Activated T-helper 1 cell treated with anti-CD3 and anti-CD28 coated beads, Interleukin-12 subunit alpha, Interleukin-12 subunit beta, Interleukin-2, Interleukin-4 antibody, amounts not matched to agents 30 ng/mL and 10 ng/mL and 1 ng/mL, durations not matched to agents 14 hours and 24 hours and 36 hours (primary cell): ENCODE measurements around the gene CMTM6. TPM values are rescaled to one million over a fixed set of nuclear protein-coding genes. Genes with fewer than 3 reads are reported as not detected.
A peak's percentile ranks its signal among the peaks of the same experiment; 100 is the strongest.
"Not testable (repeated sequence)": the region's sequence is repeated elsewhere in the genome, so short reads cannot be mapped to it uniquely, and the experiment has no call there.

ENCODE experiments used
- DNase-seq: peaks from one replicate; pipeline ENCODE4 v3.0.0; 2021; ENCODE audit warnings: low spot score
- H3K27ac Mint-ChIP-seq: one replicate; pipeline ENCODE4 v1.8.0; 2021; ENCODE audit warnings: mild to moderate bottlenecking, mixed read lengths
- H3K27me3 Mint-ChIP-seq: one replicate; pipeline ENCODE4 v1.8.0; 2022; ENCODE audit warnings: mild to moderate bottlenecking, moderate library complexity, mixed read lengths; ENCODE audit not compliant: insufficient read depth
- H3K36me3 Mint-ChIP-seq: one replicate; pipeline ENCODE4 v1.8.0; 2021; ENCODE audit warnings: low read depth, mixed read lengths
- H3K4me1 Mint-ChIP-seq: one replicate; pipeline ENCODE4 v1.8.0; 2021; ENCODE audit warnings: low read depth, mixed read lengths
- H3K4me3 Mint-ChIP-seq: one replicate; pipeline ENCODE4 v1.8.0; 2021; ENCODE audit warnings: mild to moderate bottlenecking, moderate library complexity, mixed read lengths
- H3K9me3 Mint-ChIP-seq: one replicate; pipeline ENCODE4 v1.8.0; 2021; ENCODE audit warnings: mixed read lengths
- intact Hi-C: fragments of 100-400 bp; cut with micrococcal nuclease; formaldehyde crosslinking; loops from one replicate; pipeline ENCODE4 v1.15.1; 2024
- total RNA-seq: library from RNA; stranded (reverse); gene quantifications from 2 replicates; pipeline ENCODE4 v1.2.3, GENCODE V29; 2022

The CMTM6 gene
- total RNA-seq, 1 donor from 2014 or later, result 94.2 TPM

DNA sequence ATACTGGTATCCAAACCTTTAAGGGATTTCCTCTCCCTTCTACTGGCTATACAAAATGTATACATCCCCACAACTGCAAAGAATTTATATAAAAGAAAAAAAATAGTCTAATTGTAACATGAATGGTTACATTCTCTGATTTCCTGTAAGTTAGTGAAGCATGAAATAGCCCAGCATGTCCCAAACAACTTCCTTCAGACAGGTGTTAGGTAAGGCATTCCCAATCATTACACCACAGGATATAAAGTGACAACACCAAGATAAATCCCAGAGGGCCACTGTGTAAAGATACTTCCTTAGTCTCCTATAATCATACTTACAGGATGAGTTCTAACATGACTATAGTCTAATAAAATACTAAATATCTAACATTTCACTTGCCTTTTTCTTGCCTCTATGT, 7.6 kb downstream of the CMTM6 start:
- Mint-ChIP-seq H3K4me1 (peaks cover 33% of the 10 kb centered on the region), H3K36me3 (peaks cover 22% of the 10 kb centered on the region), H3K27me3 (no peaks in the 10 kb centered on the region), H3K27ac (no peak overlapping the region), H3K9me3 (no peaks in the 10 kb centered on the region), H3K4me3 (no peak overlapping the region)
- no peak for DNase-seq
- intact Hi-C loops, result no loop called here

DNA sequence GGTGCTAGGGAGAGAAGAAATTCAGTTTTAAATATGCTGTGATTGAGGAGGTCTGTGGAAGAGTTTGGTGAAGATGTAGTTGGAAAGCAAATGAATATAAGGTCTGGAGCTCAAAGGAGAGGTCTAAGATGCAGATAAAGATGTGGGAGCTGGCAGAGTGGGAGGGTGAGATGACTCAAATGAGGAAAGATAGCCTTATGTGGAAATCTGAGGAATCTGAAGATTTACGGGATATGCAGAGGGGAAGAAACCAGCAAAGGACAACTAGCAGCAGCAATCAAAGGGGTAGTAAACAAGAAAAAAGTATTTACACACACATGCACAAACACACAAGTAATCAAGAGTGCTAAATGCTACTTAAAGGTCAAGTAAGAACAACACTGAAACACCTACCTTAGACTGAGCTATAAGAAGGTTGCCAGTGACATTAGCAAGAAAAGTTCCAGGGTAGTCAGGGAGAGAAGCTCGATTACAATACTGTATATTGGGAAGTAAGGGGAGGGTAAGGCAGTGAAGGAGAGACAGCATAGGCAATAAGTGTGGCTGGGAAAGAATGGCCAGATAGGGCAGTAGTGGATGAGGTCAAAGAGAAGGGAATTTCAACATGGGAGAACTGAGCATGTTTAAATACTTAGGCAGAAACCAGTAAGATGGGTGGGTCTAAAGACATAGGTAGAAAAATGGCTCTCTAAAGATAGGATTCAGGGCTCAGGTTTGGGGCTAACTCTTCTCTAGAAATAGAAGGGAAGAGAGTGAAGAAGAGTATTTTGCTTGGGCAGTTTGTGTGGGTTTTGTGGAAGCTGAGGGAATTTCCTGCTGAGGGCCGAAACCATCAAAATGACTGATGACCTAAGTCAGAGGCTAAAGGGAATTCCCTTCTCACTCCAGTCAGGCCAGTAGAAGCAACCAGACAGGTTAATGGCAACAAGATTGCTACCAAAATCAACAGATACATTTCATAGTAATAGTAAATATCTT, 8.9 kb downstream of the CMTM6 start:
- no peak for DNase-seq
- Mint-ChIP-seq H3K4me1 (peaks cover 24% of the 10 kb centered on the region), H3K36me3 (peaks cover 18% of the 10 kb centered on the region), H3K27me3 (no peaks in the 10 kb centered on the region), H3K4me3 (no peak overlapping the region), H3K9me3 (no peaks in the 10 kb centered on the region), H3K27ac (no peak overlapping the region)
- intact Hi-C loops, result loop anchor here (1.0 kb wide), 1 partner anchor 9 kb away; the partner anchor contains the start of gene CMTM6

DNA sequence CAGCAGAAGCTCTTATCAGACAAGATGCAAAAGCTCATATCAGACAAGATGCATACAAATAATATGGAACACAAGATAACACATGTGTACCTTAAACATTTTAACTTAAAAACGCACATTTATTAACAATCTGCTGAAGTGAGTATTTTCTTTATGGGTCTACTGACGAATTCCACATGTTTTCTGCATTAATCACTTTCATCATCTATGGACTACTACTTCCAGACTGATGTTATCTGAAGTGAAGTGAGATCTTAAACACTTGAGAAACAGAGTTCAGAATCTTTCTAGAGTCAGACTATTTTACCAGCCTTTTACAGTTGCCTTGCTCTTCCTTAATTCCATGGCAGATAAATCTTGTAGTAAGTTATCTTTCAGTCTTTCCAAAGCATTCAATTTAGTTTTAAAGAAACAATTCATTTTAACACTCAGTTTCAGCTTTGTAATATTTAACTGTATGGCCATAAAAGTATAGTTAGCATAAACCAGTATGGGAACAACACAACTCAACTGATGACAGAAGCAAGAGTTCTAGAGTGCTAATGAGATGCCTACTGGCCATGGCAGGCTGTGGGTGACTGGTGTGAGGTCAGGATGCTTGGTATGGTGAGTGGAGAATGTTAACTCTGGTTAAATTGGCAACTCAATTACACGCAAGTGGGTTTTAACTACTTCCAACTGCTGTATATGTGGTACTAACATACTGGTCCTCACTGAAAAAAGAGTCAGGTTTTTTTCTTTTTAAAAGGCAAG, 9.8 kb downstream of the CMTM6 start:
- intact Hi-C loops, result no loop called here
- peaks cover 22% of the 10 kb centered on the region for H3K36me3 Mint-ChIP-seq
- no peak for DNase-seq
- H3K4me3 Mint-ChIP-seq, result no peak overlapping the region
- H3K4me1 Mint-ChIP-seq, result peaks cover 18% of the 10 kb centered on the region
- no peaks in the 10 kb centered on the region for H3K27me3 Mint-ChIP-seq
- no peak overlapping the region for H3K27ac Mint-ChIP-seq
- no peaks in the 10 kb centered on the region for H3K9me3 Mint-ChIP-seq

DNA sequence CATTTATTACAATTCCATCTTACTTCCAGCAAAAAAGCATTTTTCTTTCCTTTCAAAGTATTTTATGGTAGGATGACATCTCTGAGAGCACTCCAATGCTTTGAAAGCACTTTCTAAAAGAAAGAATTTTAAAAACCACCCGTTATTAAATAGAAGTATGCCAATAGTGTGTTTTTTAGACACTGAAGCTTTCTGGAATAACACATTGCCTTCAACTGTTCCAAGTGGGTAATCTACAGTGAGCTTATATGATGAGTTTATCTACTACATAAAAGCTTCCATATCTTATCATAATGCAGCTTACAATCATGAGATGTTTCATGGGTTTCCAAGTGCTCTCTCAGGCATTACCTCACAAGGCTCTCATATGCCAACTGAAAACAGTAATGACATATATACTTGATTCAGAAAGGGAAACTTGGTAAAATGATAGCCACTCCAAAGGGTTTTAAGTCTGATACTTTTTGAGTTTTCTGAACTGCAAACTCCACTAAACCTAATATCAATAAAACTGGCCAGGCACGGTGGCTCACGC, 14.1 kb downstream of the CMTM6 start:
- no peak for DNase-seq
- no peaks in the 10 kb centered on the region for H3K27me3 Mint-ChIP-seq
- peaks cover 36% of the 10 kb centered on the region for H3K36me3 Mint-ChIP-seq
- intact Hi-C loops, result no loop called here
- H3K9me3 Mint-ChIP-seq, result no peaks in the 10 kb centered on the region
- no peak overlapping the region for H3K27ac Mint-ChIP-seq
- H3K4me1 Mint-ChIP-seq, result peaks cover 9% of the 10 kb centered on the region
- no peak overlapping the region for H3K4me3 Mint-ChIP-seq

DNA sequence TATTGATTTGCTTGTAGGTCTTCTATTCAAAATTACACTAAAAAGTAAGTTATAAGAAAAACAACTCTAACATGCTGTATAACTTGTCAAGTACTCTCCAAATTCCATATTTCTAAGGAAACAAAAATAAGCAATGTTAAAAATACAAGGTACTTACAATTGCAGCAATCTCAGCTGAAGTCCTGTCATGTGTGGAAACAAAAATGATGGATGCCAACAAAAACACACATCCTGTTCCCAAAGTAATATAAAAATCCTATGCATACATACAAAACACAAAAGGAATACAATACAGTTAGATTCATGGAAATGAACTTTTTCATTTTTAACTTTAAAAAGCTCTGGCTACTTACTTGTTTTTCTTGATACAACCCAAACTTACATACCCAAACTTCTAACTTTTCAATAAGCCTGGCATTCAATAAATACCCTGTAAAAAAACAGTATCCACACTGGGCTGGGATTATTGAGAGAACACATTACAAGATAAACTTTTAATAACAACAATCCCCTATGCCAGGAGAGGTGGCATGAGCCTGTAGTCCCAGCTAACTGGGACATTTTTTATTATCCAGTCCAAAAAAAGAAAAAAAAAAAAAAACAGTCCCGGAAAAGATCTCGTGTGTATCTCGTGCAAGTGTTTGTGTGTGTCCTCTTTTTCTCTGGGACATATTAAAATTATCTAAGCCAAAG, 14.7 kb downstream of the CMTM6 start:
- Mint-ChIP-seq H3K36me3 (peaks cover 40% of the 10 kb centered on the region), H3K4me1 (peaks cover 10% of the 10 kb centered on the region), H3K4me3 (no peak overlapping the region), H3K9me3 (no peaks in the 10 kb centered on the region), H3K27ac (no peak overlapping the region), H3K27me3 (no peaks in the 10 kb centered on the region)
- intact Hi-C loops, result no loop called here
- no peak for DNase-seq

DNA sequence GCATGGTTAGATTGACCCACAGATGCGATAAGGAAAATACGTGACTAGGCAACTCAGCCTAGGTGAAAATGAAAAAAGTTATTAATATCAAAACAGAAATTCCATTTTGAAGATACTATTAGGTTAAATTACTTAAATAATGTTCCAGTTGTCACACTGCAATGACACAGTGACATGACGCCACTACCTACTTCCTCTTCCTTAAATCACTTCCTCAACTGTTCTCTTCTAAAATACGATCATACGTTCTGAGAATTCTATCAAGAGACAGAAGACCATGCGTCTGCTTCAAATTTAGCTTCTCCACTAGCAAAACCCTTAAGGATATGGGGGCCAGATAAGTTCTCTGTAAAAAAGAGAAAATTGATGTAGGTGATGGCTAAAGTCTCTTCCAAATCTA, 18.2 kb downstream of the CMTM6 start:
- no peak overlapping the region for H3K4me3 Mint-ChIP-seq
- H3K4me1 Mint-ChIP-seq, result peaks cover 21% of the 10 kb centered on the region
- peak overlapping the region; percentile 52 for H3K27ac Mint-ChIP-seq
- no peaks in the 10 kb centered on the region for H3K27me3 Mint-ChIP-seq
- DNase-seq, result no peak
- intact Hi-C loops, result no loop called here
- H3K9me3 Mint-ChIP-seq, result no peaks in the 10 kb centered on the region
- H3K36me3 Mint-ChIP-seq, result peaks cover 60% of the 10 kb centered on the region

DNA sequence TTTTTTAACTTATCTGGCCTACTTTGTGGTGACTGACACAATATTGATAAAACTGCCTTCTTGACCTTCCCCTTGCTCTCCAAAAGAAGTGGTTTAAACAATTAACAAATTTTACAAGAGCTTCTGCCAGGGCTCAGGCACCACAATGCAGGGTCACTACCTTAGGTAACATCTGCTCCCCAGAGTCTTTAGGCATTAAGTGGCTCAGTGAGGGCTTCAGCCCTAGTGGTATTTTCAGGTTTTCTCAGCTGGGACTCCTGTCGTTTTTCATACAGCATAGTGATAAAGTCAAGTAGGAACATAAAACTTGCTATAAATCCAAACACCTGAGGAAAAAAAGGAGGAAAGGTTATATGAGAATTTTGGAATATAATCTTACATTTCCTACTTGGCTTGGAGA, 18.9 kb downstream of the CMTM6 start:
- no peak overlapping the region for H3K4me3 Mint-ChIP-seq

DNA sequence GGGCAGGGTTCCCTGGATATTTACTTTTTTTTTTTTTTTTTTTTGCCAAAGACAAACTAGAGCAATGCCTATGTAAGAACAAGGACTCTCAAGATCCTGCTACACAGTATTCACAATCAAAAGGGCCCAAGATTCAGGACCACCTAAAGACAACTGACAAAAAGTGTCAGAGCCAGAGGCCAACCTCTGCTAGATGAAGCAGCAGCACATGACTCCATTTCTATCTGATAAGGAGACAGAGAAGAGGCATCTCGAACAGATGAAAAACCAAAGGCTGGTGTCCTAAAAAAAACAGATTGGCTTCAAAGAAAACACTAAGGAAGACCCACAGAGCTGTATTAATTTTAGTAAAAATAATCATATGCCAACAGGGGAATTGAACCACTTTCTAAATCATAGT, 20.0 kb downstream of the CMTM6 start:
- peaks cover 26% of the 10 kb centered on the region for H3K4me1 Mint-ChIP-seq
- H3K27ac Mint-ChIP-seq, result no peak overlapping the region
- H3K4me3 Mint-ChIP-seq, result no peak overlapping the region
- no peaks in the 10 kb centered on the region for H3K27me3 Mint-ChIP-seq
- no peak for DNase-seq
- intact Hi-C loops, result no loop called here
- peaks cover 57% of the 10 kb centered on the region for H3K36me3 Mint-ChIP-seq
- no peaks in the 10 kb centered on the region for H3K9me3 Mint-ChIP-seq

More for the DNA sequence above, 18.9 kb downstream of the CMTM6 start:
- Mint-ChIP-seq H3K9me3 (no peaks in the 10 kb centered on the region), H3K27me3 (no peaks in the 10 kb centered on the region), H3K36me3 (peaks cover 60% of the 10 kb centered on the region), H3K27ac (no peak overlapping the region), H3K4me1 (peaks cover 21% of the 10 kb centered on the region)
- intact Hi-C loops, result no loop called here
- DNase-seq, result no peak

DNA sequence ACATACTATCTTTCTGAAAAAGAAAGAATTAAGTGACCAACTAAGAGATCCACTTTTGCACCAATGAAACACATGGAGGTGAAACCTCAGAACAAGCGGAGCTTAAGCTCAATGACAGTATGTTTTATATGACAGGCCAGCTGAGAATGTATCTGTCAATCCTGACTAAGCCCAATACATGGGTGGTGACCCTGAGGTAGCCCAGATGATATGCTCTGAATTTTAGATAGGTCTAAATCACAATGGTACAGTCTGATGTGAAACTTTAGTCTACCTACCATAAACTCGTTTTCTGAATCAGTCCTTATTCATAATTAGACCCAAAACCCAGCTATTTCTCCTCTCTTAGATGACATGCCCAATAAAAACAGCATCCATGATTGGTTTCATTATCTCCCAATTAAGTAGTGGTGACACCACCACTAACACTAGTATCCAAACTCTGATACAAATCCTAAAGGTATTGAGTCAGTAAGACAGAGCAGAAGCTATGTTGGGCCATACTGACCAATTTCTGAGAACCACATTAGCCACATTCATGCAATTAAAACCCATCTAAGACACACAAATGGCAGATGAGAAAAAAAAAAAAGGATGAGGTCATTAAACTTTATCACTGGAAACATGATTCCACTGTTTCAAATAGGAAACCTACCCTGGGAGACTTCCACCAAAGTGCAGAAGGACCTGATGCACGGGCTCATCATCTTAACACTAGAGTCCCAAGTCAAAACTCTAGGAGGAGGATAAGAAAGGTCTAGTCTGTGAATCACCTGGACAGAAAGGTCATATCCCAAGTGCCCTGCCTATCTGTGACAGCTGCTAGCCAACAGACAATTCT, 20.6 kb downstream of the CMTM6 start:
- intact Hi-C loops, result no loop called here
- Mint-ChIP-seq H3K27me3 (no peaks in the 10 kb centered on the region), H3K4me3 (no peak overlapping the region), H3K9me3 (no peaks in the 10 kb centered on the region), H3K36me3 (peaks cover 58% of the 10 kb centered on the region), H3K4me1 (peaks cover 26% of the 10 kb centered on the region), H3K27ac (peak overlapping the region; percentile 3)
- no peak for DNase-seq

DNA sequence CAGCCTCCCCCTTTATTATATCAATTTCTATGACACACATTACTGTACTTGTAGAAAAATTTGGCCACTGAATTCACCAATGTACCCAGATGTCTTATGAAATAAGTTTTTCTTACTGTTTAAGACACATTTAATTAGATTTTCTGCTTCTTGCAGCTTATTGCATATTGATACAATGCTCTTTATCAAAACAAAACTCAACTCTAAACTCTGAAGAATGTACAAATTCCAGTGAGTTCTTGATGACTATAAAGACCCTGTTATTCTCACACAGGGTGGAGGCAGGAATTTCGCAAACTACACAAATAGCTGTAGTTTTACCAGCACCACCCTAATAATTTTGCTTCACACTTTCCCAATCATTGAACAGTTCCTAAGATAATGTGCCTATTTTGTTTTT, 22.0 kb downstream of the CMTM6 start:
- H3K36me3 Mint-ChIP-seq, result peaks cover 56% of the 10 kb centered on the region
- H3K27me3 Mint-ChIP-seq, result no peaks in the 10 kb centered on the region
- peaks cover 26% of the 10 kb centered on the region for H3K4me1 Mint-ChIP-seq
- H3K9me3 Mint-ChIP-seq, result no peaks in the 10 kb centered on the region
- no peak overlapping the region for H3K4me3 Mint-ChIP-seq
- intact Hi-C loops, result no loop called here
- no peak overlapping the region for H3K27ac Mint-ChIP-seq
- DNase-seq, result no peak

DNA sequence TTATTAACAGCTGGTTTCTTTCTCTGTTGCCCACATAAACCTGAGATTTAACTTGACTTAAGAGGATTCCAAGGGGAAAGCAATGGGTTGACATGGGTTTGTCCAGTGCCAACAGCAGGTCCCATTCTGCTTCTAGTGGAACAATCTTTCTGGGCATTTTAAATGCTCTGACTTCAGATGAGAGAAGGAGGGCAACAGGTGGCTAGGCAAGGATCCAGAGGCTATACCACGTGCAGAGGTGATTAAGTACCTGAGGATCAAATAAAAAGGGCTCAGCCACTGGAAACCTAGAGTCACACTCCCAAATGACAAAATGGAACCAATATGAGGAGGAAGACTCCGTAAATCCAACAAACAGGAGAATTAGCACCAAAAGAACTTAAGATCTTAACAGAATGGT, 28.5 kb downstream of the CMTM6 start:
- H3K36me3 Mint-ChIP-seq, result peaks cover 49% of the 10 kb centered on the region
- intact Hi-C loops, result no loop called here
- no peaks in the 10 kb centered on the region for H3K9me3 Mint-ChIP-seq
- H3K4me3 Mint-ChIP-seq, result no peak overlapping the region
- H3K4me1 Mint-ChIP-seq, result peaks cover 31% of the 10 kb centered on the region
- no peaks in the 10 kb centered on the region for H3K27me3 Mint-ChIP-seq
- DNase-seq, result no peak
- no peak overlapping the region for H3K27ac Mint-ChIP-seq

DNA sequence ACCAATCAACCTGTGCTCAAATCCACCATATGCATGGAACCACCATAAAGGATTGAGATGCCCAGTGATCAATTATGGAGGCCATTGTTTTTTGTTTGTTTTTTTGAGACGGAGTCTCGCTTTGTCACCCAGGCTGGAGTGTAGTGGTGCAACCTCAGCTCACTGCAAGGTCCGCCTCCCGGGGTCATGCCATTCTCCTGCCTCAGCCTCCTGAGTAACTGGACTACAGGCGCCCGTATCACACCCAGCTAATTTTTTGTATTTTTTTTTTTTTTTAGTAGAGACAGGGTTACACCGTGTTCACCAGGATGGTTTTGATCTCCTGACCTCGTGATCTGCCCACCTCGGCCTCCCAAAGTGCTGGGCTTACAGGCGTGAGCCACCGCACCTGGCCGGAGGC, 30.5 kb downstream of the CMTM6 start:
- peaks cover 40% of the 10 kb centered on the region for H3K4me1 Mint-ChIP-seq
- peaks cover 42% of the 10 kb centered on the region for H3K36me3 Mint-ChIP-seq
- intact Hi-C loops, DNase-seq, H3K27me3 Mint-ChIP-seq, H3K27ac Mint-ChIP-seq, H3K9me3 Mint-ChIP-seq, H3K4me3 Mint-ChIP-seq: not testable (repeated sequence)
